IPS-NIHi7 (cell line): ENCODE data around the gene NAT8L.

Experiments
- DNase-seq: peaks from one replicate; pipeline ENCODE4 v3.0.0; 2012; ENCODE audit warnings: mixed read lengths; ENCODE audit errors: extremely low spot score

The NAT8L gene

DNA sequence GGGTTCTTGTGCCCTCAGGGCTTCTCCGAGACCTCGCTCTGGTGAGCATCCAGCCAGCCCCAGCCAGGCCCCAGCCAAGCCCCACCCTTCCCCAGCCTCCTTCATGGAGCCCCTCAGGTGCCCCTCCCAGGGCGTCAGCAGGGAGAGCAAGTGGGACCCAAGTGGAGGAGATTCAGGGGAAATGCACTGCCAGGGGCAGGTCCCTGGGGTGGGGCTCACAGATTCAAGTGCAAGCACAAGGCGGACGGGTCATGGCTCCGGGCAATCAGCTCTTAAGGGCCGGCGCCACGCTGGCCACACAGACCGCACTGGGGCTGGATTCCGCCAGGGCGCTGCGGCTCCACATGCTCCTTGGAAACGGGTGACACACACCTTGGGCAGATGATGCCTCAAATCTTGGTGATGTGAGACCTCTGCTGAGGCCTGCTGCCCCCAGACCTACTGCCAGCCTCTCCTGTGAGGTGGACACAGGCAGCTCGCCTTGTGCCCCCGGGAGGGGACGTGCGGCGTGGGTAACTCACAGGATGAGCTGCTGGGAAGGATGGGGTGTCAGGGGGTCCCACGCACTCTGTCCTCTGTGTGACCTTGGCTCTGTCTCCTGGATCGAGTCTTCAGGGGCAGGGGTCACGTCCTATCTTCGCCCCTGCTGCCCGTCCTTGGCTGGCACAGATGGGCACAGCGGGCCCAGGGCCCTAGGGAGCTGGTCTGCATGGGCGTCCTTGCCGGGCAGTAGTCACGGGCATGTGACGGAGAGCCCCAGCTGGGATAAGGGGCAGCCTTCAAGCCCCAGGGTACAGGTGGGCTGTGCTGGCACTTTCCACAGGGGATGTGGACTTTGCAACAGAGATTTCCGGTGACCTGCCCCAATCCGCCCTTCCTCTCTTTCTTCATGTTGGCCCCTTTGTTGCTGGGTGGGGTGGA is 17.1 kb downstream of the NAT8L start:
- no peak for DNase-seq

DNA sequence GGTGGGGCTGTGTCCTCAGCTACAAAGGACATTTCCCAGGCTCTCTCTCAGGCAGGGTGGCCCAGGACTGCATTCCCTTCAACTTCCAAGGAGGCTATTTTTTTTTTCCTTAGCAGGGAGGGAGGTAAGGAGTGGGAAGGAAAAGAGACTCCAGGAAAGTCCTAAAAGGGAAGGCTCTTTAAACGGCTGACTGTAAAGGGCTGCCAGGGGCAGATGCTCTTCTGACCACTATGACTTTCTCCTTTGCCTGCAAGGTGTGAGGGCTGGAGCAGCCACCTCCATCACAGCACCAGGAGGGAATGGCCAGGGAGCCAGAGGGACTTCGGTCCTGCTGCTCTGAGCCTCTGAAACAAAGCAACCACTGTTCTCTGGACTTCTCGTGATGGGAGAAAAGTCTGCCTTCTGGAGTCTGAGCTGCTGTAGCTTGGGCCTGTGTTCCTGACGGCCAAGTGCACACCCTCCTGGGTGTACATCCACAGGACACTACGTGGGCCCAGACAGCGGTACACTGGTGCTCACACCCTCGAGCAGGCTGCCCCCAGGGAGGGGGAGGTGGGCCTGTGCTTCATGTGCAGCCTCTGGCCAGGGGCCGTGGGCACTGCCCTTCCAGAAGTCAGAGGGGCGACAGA is 17.9 kb downstream of the NAT8L start:
- no peak for DNase-seq

DNA sequence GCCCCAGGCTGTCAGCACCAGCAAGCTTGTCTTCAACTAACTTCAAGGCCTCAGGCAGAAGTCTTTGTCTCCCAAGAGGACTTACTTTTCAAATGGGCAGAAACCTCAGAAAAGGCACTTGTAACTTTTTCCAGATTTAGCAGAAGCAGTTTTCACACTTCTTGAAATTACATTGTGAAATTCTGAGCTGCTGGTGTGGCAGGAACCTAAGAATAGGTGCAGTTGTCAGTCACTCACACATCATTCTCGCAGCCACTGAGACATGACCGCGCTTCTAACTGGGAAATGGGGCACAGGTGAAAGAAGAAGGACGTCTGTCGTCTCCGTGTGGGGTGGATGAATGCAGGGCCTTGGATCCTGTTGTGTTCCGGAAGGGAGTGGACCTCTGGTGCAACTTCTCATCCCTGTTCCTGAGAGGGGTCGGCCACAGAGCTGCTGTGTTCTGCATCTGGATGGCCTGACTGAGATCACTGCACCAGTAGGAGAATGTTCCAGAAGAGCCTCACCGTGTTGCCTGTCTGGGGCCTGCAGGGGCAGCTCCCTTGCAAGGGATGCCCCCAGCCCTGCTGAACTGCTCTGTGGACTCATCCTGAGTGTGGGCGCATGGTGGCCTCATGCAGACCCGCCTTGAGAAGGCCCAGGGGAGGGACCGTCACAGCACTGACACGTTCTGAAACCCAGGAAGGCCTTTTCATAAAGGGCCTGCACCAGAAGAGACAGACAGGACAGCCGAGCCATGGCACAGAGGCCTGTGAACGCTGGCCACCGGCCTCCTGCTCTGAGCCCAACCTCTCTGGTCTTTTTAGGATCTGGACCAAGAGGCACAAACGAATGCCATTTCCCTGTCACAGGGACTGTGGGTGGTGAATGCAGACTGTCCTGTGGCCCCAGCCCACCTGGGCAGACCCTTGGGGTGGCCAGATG is 18.7 kb downstream of the NAT8L start:
- no peak for DNase-seq

DNA sequence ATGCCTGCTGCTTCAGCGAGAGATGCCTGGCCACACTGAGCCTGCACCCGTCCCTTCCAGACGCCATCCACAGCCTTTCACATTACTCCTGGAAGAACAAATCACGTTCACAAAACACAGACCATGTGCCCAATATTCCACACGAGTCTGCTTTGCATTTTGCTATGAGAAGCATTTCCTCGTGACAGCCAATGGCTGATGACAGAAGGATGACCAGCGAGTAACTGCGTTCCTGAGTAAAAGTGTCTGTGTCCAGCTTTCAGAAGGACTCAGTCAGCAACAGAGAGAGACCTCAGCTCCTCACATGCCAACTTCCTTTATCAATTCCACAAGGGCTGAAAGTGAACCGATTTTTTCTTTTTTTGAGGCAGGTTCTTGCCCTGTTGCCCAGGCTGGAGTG is 19.5 kb downstream of the NAT8L start:
- DNase-seq, result no peak

DNA sequence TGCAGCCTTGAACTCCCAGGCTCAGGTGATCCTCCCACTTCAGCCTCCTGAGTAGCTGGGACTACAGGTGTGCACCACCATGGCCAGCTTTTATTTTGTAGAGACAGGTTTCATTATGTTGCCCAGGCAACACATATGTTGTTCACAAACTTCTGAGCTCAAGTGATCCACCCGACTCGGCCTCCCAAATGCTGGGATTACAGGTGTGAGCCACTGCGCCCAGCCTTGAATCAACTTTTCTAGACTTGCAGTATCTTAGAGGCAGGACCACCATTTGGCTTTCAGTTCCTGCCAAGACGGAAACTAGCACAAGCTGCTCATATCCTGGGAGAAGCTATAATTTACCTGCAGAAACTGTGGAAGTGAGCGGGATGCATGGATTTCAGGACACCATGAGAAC is 19.9 kb downstream of the NAT8L start:
- DNase-seq, result no peak

DNA sequence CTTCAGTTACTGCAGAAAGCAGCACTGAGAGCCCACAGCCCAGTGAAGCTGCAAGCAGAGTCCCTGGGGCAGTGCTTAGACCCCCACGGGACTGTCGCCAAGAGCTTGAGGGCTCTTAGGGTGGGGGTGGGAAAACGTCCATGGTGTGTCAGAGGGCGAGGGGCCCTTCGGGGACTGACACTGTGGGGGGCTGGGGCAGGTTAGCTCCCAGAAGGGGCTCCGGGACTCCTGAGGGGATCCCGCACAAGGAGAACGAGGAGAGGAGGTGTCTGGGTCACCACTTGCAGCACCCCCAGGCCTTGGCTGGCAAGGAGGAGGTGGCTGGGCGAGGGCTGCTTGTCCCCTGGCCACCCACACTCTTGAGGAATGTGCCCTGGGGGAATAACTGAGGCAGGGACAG is 20.8 kb downstream of the NAT8L start:
- no peak for DNase-seq

DNA sequence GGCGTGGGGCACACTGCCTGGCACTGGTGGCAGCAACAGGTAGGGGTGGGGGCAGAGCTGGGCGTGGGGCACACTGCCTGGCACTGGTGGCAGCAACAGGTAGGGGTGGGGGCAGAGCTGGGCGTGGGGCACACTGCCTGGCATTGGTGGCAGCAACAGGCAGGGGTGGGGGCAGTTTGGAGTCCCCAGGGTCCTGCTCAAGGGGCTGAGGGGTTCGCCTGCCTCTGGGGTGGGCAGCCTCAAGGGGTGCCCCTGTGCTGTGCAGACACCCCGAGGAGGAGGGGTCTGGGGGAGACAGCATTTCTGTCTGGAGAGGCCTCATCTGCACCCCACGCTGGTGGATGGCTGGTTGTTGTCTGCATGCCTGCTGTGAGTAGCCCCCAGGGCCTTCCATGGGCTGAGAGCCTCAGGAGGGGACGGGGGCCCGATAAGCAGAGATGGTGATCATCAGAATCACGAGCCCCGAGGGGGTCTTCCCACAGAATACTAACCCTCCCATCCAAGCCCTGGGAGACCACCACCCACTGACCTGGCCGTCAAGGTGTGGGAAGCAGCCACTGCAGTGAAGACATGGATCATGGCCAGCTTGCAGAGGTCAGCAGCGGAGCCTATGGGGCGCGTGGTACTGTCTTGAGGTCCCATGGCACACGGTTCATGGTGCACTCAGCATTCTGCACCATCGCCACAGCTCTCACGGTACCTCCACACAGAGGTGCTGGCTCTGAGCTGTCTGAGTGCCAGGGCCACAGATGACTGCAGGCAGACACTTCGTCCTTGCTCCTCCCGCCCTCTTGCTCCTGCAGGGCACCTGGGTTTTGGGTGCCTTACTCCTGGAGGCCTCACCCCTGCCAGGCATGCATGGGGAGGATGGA is 21.5 kb downstream of the NAT8L start:
- no peak for DNase-seq

DNA sequence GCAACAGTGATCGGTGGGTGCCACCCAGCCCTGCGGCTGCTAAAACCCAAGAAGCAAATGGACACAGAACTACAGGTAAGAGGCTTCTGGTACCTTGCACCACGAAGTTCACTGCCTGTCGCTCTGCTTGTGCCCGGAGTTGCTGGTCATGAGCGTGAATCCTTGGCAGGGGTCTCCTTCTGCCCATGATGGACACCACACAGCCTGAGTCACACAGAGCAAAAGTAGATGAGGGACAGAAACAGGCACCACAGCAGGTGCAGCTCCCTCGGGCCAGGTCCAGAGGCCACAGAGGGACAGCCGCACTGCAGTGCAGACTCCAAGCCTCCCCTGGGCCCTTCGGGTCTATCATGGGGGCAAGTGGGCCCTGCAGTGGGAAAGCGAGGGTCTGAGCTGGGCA is 22.4 kb downstream of the NAT8L start:
- no peak for DNase-seq

DNA sequence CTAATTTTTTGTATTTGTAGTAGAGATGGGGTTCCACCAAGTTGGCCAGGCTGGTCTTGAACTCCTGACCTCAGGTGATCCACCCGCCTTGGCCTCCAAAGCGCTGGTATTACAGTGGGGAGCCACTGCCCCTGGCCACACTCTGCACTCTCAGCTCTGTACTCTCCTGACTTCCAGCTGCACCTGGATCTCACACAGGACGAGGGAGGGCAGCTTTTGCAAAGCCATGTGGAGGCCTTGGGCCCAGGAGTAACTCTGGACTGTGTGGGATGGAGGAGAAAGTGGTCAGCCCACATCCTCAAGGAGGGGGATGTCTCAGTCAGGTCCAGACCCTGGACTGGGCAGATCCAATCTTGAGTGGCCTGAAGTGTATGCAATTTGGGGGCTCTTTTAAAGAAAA is 23.0 kb downstream of the NAT8L start:
- DNase-seq, result no peak

DNA sequence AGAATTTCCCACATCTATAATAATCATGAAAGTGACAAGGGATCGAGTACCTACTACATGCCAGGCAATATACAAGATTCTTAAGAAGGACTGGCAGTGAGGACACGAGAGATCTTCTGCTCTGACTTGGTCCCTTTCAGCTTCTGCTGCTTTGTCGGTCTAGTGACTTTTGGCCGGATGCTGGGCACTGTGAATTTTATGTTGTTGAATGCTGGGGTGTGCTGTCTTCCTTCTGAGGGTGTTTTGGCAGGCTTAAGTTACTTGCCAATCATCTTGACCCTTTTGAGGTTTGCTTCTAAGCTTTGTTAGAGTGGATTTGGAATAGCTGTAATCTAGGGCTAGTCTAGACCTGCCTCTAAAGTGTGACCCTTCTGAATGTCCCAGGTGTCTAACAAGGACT is 23.5 kb downstream of the NAT8L start:
- DNase-seq, result no peak

DNA sequence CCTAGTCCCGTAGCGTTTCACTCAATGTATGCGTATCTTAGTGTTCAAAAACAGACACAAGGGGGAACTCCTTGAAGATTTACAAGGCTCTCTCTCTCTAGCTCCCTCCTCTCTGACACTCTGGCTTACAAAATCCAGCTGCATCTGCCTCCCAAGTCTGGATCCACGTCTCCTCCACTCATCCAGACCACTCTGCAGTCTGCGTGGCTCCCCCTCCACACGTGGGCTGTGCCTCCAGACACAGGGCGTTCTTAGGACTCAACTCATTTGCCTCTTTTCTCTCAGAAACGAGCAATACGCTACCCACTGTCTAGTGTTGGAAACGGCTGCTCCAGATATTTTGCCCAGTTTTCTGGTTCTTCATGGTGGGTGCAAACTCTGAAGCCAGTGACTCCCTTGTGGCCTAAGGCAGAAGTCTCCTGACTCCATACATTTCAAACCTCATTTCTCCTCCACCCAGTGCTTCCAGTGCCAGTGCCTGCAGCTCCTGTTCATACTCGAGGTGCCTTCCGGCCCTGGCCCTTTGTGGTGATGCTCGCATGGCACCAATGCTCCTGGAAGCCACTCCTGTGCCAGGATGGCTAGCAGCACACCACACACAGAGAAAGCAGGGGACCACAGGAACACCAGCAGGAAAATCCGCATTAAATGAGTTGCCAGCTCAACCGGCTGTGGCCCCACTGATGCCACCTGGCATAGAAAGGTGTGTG is 24.1 kb downstream of the NAT8L start:
- no peak for DNase-seq

DNA sequence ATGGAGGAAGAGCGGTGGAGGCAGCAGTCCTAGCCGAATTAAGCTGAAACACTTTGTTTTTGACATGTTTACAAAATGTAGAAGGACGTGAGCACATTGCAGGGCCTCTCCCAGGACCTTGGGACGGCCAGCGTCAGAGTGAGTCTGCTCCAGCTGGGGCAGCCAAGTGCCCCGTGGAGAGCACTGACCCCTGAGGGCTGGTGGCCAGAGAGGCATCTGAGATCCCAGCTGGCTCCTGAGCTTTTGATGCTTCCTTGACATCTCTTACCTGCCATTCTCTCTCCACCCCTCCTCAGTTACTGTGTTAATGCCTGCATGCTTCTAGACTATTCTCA is 24.7 kb downstream of the NAT8L start:
- no peak for DNase-seq

DNA sequence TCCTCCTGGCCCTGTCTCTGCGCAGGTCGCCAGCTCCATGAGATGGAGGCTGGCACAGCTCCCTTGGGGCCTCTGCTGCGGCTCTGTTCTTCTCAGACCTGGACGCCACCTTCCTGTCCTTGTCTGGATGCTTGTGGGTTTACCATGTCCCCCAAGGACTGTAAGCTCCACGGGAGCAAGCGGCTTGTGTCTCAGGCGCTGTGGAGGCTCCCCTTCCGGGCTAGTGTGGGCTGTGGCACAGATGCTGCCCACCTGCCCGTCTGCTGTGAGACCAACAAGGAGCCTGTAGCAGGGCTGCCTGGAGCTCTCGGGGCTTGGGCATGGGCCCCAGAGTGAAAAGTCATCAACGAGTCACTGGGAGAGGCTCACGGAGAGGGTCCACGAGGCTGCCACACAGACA is 25.2 kb downstream of the NAT8L start:
- DNase-seq, result no peak

DNA sequence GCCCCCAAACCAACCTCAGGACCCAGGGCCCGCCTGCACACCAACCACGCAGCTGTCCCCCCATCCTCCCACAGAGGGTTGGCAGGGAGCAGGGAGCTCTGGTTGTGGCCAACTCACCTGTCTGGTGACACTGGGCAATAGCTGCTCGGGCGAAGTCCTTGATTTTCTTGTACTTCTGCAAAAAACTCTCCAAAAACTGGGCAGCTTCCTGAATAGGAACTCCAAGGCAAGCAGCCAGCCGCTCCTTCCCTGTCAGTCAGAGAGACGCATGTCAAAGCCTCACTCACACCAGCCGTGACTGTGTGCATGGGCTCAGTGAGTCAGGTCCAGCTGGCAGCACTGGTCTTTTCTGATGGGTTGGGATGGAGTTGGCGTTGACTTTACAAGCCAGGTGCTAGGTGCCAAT is 26.4 kb downstream of the NAT8L start:
- DNase-seq, result no peak

DNA sequence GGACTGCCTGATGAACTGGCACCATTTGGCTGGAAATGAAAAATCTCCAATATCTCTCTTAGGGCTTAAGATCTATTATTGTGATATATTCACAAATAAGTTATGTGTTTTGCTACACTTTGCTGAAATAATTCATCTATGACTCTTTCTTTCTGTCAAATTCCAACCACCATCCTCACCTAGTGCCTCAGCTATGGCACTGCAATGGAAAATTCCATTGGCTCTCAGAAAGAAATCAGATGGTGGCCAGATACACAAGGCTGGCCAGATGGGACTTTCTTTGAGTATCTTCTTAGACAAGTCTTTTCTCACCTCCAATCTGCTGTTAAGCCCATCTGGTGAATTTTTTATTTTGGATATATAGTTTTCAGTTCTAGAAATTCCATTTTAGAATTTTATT is 28.0 kb downstream of the NAT8L start:
- no peak for DNase-seq

DNA sequence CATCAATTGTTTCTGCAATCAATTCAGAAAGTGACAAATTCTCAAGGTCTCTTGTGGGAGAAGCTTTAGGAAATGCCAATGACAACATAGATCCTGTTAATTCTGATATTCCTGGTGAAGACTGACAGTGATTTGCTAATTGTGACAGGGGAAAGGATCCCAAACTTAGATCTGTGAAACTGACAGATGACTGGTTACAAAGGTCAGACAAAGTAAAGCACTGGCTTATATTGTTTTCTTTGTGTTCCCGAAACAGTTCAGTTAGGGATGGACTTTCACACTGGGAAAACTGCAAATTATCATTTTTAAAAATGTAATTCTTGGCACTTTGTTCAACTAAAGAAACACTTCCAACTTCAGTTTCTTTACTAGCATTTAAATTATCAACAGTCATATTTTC is 30.1 kb downstream of the NAT8L start:
- no peak for DNase-seq

DNA sequence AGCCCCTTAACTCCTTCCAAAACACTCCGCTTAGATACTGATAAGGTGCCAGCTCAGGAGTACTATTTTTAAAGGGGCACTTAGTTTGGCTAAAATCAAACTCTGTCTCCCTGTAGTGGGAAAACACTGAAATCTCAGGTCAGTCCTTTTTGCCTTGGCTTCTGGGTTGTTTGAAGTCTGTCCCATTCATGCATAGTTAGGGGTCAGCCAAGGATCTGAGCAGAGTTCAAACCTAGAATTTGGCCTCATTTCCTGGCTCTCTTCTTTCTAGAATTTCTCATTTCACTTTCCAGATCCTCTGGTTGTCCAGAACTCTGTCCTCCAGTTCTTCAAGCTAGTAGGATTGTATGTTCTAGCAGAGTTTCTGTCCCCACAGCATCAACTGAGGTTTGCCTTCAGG is 31.5 kb downstream of the NAT8L start:
- DNase-seq, result no peak

DNA sequence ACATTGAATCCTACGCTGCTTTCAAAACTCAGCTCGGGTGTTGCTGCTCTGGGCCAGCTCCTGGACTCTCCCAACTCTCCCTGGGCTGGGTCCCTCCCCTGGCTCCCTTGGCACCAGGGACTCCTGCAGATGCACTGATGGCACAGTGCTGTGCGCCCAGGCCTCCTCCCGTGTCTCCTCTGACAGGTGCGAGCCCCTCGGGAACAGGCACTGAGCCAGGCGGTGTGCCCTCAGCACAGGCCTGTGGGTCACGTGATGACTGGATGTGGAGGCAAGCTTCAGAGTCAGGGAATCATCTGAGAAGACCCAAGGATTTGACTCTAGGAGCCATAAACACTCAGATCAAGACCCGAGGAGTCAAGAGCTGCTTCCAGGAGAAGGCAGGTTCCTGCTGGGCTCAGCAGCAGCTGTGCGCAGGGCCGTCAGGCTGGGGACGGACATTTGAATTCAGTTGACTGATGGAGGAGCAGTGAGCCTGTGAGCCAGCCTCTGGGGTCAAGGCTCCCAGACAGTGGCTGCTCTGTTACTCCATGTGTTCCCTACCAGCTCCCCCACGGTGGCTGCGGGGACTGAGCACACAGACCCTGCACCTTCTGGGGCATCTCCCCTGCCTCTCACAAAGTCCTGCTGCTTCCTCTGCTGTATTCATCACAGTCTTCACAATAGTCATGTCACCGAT is 33.0 kb downstream of the NAT8L start:
- DNase-seq, result no peak

DNA sequence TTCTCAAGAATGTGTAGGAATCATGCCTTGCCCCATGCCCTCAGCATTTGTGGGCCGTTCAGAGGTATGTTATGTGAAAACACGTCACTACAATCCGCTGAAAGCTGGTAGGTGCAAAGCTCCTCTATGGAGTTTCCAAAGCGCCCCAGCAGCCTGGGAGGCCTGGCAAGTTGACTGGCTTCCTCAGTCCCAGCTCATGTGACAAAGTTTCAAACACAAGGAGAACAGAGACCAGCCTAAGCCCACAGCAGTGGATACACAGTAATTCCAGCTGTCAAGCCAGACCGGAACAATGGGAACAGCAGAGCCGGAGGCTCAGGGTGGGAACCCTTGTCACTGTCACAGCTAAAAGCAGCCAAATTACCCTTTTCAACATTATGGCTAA is 33.5 kb downstream of the NAT8L start:
- no peak for DNase-seq

DNA sequence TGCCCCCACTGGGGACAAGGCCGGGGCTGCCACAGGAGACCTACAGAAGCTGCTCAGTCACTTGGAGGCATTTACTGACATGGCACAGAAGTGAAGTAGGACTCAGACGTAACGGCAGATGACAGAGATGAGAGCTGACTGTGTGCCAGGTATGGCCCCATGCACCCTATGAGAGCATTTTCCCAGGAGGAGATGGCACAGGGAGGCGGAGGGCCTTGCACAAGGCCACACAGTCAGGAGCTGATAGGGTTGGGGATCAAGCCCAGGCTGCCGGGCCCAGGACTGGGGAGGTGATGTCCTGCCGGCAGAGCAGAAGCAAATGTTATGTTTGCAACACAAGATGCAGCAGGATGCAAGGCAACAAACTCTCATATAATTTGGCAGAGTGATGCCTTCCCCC is 34.1 kb downstream of the NAT8L start:
- no peak for DNase-seq
